ENCODE measurements around the gene ZNF84.

ZNF84 gene

DNA sequence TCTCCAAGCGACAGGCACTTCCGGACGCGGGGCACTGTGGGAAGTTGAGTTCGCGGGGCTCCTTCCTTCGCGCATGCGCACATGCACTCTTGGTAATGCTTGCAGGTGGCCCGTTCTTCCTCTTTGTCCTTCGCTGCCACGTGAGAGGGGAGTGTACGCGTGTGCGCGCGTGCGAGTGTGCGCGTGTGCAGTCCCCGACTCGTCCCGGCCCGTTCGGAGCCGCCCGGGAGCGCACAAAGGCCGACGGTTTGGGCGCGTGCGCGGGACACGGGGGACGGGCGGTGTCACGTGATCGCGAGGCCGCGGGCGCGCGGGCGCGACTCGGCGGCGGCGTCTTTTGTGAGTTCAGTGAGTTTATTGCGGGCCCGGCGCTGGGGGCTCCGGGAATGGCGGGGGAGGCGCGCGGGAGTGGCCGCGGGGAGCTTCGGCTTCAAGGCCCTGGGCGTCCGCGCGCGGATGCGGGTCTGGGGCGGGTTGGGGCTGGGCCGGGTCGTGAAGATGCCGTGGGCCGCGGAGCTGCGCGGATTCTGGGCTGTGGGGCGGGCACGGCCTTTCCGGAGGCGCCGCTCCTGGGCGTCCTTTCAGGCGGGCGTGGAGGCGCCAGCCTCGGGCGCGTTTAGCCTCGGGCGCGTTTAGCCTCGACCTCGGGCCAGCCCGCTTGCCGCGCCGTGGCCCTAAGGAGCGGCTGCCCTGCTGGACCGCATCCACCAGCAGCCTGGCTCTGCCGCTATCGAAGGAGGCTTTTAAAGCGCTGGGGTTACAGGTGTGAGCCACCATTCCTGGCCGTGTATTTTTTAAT is at the start of gene ZNF84:
Gene ZNF84 (plus strand): TSS at position 303 of the 799 bp plus-strand sequence. CDS start 3,959 bp downstream, outside the sequence.
- peak; percentile 90 to 95 (median 91) for DNase-seq

DNA sequence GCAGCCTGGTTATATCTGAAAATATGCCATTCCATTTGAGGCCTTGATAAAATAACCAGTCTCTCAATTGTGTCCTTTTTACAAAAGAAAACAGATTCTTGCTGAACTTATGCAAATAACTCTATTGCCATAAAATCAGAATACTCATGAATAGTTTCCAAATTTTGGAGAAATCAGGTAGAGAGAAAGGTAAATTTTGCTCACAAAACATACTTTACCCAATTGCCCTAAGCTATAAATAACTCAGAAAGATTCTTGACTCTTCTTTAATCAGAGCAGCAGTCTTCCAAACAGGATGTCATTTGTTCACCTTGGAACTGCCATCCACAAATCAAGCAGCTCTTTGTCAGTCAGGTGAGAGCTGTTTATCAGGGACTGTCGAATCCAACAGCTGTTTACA is 38.6 kb upstream of the ZNF84 start:
- DNase-seq: no peak

DNA sequence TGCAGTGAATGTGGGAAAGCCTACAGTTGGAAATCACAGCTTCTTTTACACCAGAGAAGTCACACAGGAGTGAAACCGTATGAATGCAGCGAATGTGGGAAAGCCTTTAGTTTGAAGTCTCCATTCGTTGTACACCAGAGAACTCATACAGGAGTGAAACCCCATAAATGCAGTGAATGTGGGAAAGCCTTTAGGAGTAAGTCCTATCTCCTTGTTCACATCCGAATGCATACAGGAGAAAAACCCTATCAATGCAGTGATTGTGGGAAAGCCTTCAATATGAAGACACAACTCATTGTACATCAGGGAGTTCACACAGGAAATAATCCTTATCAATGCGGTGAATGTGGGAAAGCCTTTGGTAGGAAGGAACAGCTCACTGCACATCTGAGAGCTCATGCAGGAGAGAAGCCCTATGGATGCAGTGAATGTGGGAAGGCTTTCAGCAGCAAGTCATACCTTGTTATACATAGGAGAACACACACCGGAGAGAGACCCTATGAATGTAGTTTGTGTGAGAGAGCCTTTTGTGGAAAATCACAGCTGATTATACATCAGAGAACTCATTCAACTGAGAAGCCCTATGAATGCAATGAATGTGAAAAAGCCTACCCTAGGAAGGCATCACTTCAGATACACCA is 26.5 kb upstream of the ZNF84 start:
- no peak for DNase-seq

DNA sequence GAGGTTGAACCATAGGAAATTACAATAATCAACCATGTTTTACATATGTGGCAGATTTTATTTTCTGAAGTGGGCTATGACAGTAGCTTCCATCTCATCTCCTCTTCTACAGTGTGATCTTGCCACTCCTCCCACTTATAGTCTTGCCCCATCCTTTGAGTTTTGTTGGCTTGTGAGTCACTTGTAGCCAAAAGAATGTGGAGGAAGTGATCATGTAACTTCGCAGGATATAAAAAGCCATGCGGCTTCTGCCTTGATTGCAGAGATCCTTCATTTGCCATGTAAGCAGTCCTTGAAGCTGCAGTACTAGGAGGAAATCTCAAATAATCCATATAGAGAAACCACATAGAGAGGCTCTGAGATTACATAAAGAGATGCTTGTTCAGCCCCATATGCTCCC is 13.7 kb upstream of the ZNF84 start:
- no peak for DNase-seq

DNA sequence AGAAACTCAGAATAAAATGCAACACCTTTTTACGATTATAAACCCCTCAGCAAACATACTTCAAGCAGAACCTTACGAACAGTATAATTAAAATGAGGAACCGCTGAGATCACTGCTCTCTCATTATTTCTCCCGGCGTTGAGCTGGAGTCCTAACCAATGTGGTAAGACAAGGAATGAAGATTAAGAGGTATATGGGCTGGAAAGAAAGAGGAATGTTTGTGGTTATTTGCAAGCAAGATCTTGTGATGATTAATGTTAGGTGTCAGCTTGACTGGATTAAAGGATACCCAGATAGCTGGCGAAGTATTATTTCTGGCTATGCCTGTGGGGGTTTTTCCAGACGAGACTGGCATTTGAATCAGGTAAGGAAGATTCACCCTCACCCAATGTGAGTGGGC is 10.3 kb upstream of the ZNF84 start:
- no peak for DNase-seq

DNA sequence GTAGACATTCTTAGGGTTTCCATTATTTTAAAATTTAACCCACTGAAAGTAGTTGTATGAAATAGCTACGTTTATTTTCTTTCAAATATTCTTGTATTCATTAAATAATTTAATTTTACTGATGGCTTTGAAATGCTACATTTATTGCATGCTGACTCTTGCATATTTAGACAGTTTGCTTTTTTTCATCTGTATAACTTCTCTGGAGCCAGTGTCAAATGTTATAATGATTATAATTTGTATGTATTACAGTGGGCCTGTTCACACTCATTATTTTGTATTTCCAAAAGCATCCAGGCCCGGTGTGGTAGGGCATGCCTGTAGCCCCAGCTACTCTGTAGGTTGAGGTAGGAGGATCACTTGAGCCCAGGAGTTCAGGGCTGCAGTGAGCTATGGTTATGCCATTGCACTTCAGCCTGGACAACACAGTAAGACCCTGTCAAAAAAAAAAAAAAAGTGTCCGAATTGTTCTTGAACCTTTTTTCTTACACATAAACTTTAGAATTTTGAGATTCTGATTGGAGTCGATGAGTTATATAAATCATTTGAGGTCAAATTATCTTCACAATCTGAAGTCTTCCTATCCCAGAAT is 905 bp downstream of the ZNF84 start:
- DNase-seq: no peak

DNA sequence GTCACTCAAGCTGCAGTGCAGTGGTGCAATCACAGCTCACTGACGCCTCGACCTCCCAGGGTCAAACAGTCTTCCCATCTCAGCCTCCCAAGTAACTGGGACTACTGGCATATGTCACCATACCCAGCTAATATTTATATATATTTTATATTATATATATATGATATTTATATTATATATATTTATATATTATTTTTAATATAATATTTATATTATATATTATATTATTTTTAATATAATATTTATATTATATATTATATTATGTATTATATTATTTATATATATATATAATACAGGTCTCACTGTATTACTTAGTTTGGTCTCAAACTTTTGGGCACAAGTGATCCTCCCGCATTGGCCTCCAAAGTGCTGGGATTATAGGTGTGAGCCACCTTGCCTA is 9.4 kb downstream of the ZNF84 start:
- DNase-seq: no peak

DNA sequence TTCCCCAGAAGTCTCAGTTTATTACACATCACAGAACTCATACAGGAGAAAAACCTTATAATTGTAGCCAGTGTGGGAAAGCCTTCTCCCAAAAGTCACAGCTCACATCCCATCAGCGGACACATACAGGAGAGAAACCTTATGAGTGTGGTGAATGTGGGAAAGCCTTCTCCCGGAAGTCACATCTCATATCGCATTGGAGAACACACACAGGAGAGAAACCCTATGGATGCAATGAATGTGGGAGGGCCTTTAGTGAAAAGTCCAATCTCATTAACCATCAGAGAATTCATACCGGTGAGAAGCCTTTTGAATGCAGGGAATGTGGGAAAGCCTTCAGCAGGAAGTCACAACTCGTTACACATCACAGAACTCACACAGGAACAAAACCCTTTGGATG is 20.1 kb downstream of the ZNF84 start:
- no peak for DNase-seq

DNA sequence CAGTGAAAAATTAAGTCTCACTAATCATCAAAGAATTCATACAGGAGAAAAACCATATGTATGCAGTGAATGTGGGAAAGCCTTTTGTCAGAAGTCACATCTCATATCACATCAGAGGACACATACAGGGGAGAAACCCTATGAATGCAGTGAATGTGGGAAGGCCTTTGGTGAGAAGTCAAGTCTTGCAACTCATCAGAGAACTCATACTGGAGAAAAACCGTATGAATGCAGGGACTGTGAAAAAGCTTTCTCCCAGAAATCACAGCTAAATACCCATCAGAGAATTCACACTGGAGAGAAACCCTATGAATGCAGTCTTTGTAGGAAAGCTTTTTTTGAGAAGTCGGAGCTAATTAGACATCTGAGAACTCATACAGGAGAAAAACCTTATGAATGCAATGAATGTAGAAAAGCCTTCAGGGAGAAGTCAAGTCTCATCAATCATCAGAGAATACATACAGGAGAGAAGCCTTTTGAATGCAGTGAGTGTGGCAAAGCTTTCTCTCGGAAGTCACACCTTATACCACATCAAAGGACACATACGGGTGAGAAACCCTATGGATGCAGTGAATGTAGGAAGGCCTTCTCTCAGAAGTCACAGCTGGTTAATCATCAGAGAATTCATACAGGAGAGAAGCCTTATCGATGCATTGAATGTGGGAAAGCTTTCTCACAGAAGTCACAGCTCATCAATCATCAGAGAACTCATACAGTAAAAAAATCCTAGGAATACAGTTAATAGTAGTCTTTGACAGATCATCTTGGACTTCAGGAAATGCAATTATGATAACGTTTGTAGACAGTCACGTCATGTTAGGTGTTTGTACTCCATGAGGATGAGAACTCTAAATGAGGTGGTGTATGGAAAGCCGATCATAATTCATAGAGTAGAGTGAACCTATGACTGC is 21.1 kb downstream of the ZNF84 start:
- no peak for DNase-seq

DNA sequence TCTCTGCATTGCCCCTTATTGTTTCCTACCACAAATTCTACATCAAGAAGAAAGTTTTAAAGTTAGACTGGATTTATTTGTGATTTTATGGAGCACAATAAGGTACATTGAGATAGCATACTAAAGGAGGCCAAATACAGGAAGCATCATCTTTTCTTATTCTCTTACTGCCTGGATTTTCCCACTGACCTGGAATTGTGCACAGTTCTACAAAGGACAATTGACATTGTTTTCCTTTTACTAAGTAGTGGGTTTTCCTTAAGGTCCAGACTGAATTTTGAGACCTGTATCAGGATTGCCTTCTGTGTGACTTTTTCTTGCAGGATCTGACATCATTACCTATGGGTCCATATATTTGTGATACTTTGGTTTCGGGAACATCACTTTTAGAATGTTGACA is 24.6 kb downstream of the ZNF84 start:
- no peak for DNase-seq

DNA sequence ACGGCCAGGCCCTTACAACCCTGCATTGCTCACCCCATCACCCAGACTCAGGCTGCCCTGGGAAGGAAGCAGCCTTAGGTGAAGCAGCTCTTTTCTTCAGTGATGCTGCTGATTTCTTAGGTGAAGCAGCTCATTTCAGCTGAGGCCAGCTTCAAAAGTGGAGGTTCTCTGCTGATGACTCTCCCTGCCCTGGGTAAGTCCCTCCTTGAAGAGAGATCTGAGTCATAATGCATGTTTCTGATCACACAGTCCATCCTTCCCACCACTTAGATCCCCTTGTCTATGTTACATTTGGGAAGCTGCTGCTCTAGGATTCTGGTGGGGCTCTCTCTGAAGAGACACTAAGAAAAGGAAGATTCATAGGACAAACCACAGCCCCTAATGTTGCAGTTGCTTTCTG is 26.2 kb downstream of the ZNF84 start:
- DNase-seq: no peak

DNA sequence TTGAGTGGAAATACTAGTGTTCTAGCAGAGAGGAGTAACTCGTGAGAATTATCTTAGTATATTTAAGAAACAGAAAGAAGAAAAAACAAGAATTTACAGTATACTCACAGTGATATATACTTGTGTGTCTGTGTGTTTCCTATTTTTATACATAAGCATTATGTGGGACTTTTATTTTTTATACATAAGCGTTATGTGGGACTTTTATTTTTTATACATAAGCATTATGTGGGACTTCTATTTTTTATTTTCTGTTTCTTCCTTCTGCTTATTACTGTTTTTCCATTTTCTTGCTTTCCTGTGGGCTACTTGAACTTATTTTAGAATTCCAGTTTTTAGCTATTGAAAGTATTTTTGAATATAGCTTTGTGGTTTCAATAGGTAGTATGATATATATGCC is 36.5 kb downstream of the ZNF84 start:
- no peak for DNase-seq

DNA sequence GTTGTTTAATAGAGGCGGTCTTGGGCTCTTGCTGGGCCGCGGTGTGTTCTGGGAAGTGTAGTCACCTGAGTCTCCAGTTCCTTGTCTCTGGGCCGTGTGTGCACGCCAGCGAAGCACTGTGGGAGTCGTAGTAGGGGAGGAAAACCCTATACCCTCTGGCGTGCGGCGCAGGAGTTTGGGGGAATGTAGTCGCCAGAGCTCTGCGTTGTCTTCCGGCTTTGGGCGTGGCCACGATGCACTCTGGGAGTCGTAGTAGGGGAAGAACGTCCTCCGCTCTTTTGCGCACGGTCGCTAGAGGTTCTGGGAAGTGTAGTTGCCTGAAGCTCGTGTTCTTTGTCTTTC is 42.7 kb downstream of the ZNF84 start:
- DNase-seq: peak; percentile 89 to 92 (median 90)

DNA sequence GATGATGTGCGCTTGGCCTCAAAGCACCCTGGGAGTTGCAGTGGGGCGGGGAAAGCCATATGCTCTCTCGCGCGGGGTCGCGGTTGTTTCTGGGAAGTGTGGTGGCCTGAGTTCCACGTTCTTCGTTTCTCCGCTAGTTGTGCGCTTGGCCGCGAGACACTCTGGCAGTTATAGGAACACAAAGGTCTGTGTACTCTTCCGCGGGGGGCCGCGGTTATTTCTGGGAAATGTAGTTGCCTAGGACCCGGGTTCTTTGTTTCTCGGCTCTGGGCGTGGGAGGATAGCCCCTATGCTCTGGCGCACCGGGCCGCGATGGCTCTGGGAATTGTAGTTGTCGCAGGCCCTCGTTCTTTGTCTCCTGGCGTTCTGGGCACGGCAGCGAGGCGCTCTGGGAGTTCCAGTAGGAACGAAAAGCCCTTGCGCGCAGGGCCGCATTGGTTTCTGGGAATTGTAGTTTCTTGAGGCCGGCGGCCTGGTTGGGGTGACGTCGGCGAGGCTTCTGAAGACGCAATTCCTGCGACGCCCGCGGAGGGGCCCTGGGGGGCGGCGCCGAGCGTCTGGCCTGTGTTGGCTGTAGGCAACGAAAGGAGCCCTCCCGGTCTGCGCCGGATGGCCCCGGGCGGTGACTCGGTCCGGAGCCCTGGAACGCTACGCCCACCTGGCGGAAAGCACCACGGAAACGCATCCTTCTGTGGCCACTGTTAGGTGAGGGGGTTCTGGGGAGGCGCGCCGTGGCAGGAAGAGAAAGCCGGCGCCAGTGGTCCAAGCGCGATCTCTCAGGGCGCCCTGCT is 43.3 kb downstream of the ZNF84 start, which contains the start of gene ZNF140:
Gene ZNF140 (plus strand): TSS at position 556 of the 791 bp plus-strand sequence. CDS start 398 bp downstream, outside the sequence.
- DNase-seq: peak; percentile 89 to 91 (median 90)

DNA sequence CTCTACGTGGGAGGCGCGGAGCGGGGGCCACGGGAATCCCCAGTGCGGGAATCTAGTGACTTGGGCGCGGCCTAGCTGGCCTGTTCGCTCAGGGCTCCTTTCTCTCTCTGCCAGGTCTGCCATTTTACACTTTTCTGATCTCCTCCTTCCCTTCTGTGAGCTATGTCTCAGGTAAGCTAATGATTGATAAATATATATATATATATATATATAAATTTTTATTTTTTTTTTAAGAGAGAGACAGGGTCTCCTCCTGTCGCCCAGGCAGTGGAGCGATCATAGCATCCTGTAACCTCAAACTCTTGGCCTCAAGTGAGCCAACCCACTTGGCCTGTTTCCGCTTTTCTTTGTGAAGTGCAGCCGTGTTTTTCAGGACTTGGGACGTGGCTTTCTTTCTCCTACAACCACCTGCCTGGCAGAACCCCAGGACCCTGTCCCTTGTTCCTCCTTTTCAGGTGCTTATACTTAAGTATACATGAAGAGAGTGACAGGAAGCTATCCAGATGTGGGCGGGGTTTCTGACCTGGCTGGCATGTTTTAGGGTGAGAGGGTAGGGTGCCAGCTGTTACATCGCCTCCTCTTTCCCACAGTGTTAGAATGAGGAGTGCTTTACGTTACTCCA is 44.0 kb downstream of the ZNF84 start:
- no peak for DNase-seq

DNA sequence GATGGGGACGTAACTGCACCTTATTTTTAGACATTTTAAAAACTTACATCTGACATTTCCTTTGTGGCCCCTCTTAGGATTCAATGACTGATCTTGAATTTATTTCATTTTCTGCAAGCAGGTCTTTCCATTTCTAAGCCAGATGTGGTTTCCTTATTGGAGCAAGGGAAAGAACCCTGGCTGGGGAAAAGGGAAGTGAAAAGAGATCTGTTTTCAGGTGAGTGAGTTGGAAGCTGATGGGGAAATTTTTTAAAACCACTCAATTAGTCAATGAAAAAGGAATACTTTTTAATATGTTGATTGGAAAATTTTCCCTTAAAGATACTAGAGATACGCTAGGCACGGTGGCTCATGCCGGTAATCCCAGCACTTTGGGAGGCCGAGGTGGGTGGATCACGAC is 46.0 kb downstream of the ZNF84 start:
- no peak for DNase-seq

DNA sequence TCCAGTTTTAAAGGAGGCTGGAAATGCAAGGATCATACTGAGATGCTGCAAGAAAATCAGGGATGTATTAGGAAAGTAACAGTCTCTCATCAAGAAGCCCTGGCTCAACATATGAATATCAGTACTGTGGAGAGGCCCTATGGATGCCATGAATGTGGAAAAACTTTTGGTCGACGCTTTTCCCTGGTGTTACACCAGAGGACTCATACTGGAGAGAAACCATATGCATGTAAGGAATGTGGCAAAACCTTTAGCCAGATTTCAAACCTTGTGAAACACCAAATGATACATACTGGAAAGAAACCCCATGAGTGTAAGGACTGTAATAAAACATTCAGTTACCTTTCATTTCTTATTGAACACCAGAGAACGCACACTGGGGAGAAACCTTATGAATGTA is 68.3 kb downstream of the ZNF84 start:
- no peak for DNase-seq

DNA sequence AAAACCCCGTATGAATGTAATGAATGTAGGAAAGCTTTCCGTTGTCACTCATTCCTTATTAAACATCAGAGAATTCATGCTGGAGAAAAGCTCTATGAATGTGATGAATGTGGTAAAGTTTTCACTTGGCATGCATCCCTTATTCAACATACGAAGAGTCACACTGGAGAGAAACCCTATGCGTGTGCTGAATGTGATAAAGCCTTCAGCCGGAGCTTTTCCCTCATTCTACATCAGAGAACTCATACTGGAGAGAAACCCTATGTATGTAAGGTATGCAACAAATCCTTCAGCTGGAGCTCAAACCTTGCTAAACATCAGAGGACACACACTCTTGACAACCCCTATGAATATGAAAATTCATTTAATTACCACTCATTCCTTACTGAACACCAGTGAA is 68.9 kb downstream of the ZNF84 start:
- DNase-seq: no peak

DNA sequence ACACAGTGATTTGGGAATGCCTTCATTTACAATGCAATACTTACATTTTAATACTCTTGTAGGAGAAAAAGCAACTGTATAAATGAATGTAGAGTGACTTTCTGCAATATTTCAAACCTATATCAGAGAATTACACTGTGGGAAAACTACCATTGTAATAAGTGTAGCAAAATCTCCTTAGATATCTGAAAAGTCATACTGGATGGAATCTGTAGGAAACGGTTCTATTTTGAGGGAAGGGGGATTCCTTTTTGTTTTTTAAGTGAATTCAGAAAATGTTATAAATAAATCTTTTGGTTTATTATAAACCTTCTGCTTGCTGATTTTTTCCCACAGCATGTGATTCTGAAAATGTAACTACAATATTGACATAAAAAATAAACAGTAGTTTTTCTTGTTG is 69.8 kb downstream of the ZNF84 start:
- DNase-seq: no peak

DNA sequence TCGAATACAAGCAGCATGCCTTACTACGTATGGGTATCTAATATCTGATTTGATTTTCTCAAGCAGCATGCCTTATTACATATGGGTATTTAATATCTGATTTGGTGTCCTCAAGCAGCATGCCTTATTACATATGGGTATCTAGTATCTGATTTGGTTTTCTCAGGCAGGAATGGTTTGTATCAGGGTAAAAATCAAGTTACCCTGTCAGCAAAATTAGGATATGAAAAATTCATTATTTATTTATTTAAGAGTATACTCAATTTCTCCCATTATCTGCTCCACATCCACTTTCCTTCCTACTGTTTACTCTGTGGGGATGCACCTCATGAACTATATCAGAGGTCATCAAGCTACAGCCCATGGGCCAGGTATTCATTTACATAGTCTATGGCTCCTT is 70.8 kb downstream of the ZNF84 start:
- DNase-seq: no peak
